GM12865 (cell line): ENCODE measurements around the gene FXR1.
"Not testable (repeated sequence)": the region's sequence is repeated elsewhere in the genome, so short reads cannot be mapped to it uniquely, and the experiment has no call there.

Experiments
- DNase-seq: peaks from one replicate; pipeline ENCODE4 v3.0.0; 2010; ENCODE audit warnings: low read depth
- H3K4me3 ChIP-seq: 2 replicates; pipeline ENCODE4 v1.5.1; 2011; ENCODE audit warnings: mild to moderate bottlenecking, low read depth, low read length, control low read depth
- TF ChIP-seq, protein P1 (sequence below): IDR thresholded peaks from 2 replicates; pipeline ENCODE4 v1.5.1; 2011; ENCODE audit warnings: low read length, control low read depth, low read depth, inconsistent platforms; ENCODE audit not compliant: insufficient read depth; ENCODE audit errors: missing control alignments

The FXR1 gene

GRCh38 chr3:180983136-180983535 lies 70.7 kb downstream of the FXR1 start:
- DNase-seq = no peak
- TF ChIP-seq, protein P1, sequence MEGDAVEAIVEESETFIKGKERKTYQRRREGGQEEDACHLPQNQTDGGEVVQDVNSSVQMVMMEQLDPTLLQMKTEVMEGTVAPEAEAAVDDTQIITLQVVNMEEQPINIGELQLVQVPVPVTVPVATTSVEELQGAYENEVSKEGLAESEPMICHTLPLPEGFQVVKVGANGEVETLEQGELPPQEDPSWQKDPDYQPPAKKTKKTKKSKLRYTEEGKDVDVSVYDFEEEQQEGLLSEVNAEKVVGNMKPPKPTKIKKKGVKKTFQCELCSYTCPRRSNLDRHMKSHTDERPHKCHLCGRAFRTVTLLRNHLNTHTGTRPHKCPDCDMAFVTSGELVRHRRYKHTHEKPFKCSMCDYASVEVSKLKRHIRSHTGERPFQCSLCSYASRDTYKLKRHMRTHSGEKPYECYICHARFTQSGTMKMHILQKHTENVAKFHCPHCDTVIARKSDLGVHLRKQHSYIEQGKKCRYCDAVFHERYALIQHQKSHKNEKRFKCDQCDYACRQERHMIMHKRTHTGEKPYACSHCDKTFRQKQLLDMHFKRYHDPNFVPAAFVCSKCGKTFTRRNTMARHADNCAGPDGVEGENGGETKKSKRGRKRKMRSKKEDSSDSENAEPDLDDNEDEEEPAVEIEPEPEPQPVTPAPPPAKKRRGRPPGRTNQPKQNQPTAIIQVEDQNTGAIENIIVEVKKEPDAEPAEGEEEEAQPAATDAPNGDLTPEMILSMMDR = no peak
- no peak overlapping the region for H3K4me3 ChIP-seq

GRCh38 chr3:180986366-180986765 lies 73.9 kb downstream of the FXR1 start:
- not testable (repeated sequence) for H3K4me3 ChIP-seq, DNase-seq

GRCh38 chr3:180987344-180987743 lies 74.9 kb downstream of the FXR1 start:
- TF ChIP-seq, protein P1 = no peak
- H3K4me3 ChIP-seq = no peak overlapping the region
- no peak for DNase-seq

DNA sequence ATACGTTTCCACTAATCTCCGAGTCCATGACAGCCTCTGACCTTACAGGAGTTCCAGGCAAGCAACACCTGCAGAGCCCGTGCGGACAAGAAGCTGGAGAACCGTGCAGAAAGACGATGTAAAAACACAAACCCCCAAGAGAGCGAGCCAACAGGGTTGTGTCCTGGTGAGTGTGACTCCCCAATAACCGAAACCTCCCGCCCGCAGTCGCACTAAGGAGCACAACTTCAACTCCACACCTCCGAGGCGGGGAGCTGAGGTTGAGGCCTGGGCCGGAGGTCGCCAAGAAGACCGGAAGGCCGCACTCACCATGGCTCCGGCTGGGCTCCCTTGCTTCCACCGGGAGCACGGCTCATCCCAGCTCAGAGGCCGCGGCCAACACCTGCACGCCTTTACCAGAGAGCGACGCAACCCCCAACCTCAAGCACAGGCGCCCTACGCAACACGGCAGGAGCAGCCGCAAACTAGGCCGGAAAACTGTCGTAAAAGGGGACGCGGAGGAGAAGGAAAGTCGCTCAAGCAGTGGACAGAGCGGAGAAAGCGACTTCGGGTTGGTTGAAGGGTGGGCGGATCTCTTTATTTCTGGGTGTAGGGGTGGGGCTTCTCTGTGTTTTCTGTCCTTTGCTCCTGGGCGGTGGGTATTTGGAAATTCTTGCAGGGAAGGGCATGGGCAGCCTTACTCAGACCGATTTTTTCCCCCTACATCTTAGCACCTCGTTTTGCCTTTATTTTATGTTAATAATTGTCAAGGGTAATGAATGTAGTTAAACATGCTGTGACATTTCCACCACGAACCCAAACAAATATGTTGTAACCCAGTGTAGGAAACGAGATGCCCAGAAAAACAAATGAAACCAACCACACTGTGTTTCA lies 77.1 kb downstream of the FXR1 start, which contains the start of gene DNAJC19:
Gene DNAJC19 (minus strand): TSS at position 446 of the 873 bp plus-strand sequence. CDS start 134 bp downstream, at position 312.
- DNase-seq = peak; percentile 97
- TF ChIP-seq, protein P1 = no peak
- H3K4me3 ChIP-seq = peak within 1 kb of the TSS; percentile 80

DNA sequence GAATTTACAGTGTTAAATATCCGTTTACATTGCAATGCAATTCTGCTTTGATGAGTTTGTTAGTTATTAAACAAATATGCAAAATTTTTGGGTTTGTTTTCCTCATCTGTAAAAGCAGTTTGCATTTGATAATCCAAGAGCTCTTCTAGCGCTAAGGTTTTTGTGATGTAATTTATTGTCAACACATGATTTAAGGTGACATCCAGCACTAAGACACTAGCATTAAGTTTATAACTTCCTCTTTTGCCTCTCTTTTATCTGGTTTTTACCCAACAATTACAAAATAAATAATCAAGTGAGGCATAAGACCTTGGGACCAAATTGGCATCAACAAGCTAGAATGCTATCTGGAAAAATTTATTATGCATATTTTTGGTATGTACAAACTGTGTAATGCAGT lies 78.0 kb downstream of the FXR1 start:
- peak overlapping the region; percentile 80 for H3K4me3 ChIP-seq
- no peak for DNase-seq
- TF ChIP-seq, protein P1 = no peak

- TF ChIP-seq, protein P1 = no peak
- no peak for DNase-seq
- H3K4me3 ChIP-seq = no peak overlapping the region
These were observed 84.0 kb downstream of the FXR1 start for GRCh38 chr3:180996415-180996932.

DNA sequence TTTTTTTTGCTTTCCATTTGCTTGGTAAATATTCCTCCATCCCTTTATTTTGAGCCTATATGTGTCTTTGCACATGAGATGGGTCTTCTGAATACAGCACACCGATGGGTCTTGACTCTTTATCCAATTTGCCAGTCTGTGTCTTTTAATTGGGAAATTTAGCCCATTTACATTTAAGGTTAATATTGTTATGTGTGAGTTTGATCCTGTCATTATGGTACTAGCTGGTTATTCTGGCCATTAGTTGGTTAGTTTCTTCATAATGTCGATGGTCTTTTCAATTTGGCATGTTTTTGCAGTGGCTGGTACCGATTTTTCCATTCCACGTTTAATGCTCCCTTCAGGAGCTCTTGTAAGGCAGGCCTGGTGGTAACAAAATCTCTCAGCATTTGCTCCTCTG lies 89.9 kb downstream of the FXR1 start:
- not testable (repeated sequence) for DNase-seq, H3K4me3 ChIP-seq

GRCh38 chr3:181003469-181003868 lies 91.0 kb downstream of the FXR1 start:
- not testable (repeated sequence) for DNase-seq, H3K4me3 ChIP-seq
